Measurements from ENCODE around the gene TTBK1.

Gene TTBK1

GRCh38 chr6:43277306-43277642 lies 34.0 kb downstream of the TTBK1 start:
- Mint-ChIP-seq H3K27ac (no peak overlapping the region), H3K9me3 (no peaks in the 10 kb centered on the region), H3K4me3 (no peak overlapping the region), H3K27me3 (ENCODE audit: low read depth) (peaks cover 63% of the 10 kb centered on the region), H3K36me3 (ENCODE audit: low read depth) (no peaks in the 10 kb centered on the region), H3K4me1 (ENCODE audit: low read depth) (peaks cover 13% of the 10 kb centered on the region)
- DNase-seq (ENCODE audit: low spot score): no peak

- no peaks in the 10 kb centered on the region for H3K9me3 Mint-ChIP-seq
- H3K4me3 Mint-ChIP-seq: no peak overlapping the region
- peaks cover 13% of the 10 kb centered on the region for H3K4me1 Mint-ChIP-seq (ENCODE audit: low read depth)
- no peaks in the 10 kb centered on the region for H3K36me3 Mint-ChIP-seq (ENCODE audit: low read depth)
- DNase-seq (ENCODE audit: low spot score): no peak
- peaks cover 64% of the 10 kb centered on the region for H3K27me3 Mint-ChIP-seq (ENCODE audit: low read depth)
- H3K27ac Mint-ChIP-seq: no peak overlapping the region
These were observed 34.6 kb downstream of the TTBK1 start for GRCh38 chr6:43277643-43278523.

GRCh38 chr6:43278524-43279078 lies 35.3 kb downstream of the TTBK1 start:
- no peak for DNase-seq (ENCODE audit: low spot score)
- Mint-ChIP-seq H3K4me1 (ENCODE audit: low read depth) (peaks cover 11% of the 10 kb centered on the region), H3K4me3 (no peak overlapping the region), H3K27ac (no peak overlapping the region), H3K9me3 (no peaks in the 10 kb centered on the region), H3K27me3 (ENCODE audit: low read depth) (peaks cover 58% of the 10 kb centered on the region), H3K36me3 (ENCODE audit: low read depth) (no peaks in the 10 kb centered on the region)

GRCh38 chr6:43280234-43280633 lies 37.0 kb downstream of the TTBK1 start:
- Mint-ChIP-seq H3K27me3 (ENCODE audit: low read depth) (peaks cover 47% of the 10 kb centered on the region), H3K9me3 (no peaks in the 10 kb centered on the region), H3K36me3 (ENCODE audit: low read depth) (no peaks in the 10 kb centered on the region), H3K4me1 (ENCODE audit: low read depth) (peaks cover 7% of the 10 kb centered on the region), H3K27ac (no peak overlapping the region), H3K4me3 (no peak overlapping the region)
- no peak for DNase-seq (ENCODE audit: low spot score)

GRCh38 chr6:43282060-43282459 lies 38.8 kb downstream of the TTBK1 start:
- Mint-ChIP-seq H3K27ac (no peak overlapping the region), H3K4me3 (no peak overlapping the region), H3K9me3 (no peaks in the 10 kb centered on the region), H3K36me3 (ENCODE audit: low read depth) (no peaks in the 10 kb centered on the region), H3K27me3 (ENCODE audit: low read depth) (peaks cover 49% of the 10 kb centered on the region), H3K4me1 (ENCODE audit: low read depth) (peaks cover 2% of the 10 kb centered on the region)
- no peak for DNase-seq (ENCODE audit: low spot score)

- peaks cover 47% of the 10 kb centered on the region for H3K27me3 Mint-ChIP-seq (ENCODE audit: low read depth)
- H3K4me3 Mint-ChIP-seq: no peak overlapping the region
- no peak for DNase-seq (ENCODE audit: low spot score)
- H3K9me3 Mint-ChIP-seq: no peaks in the 10 kb centered on the region
- H3K27ac Mint-ChIP-seq: no peak overlapping the region
- H3K4me1 Mint-ChIP-seq (ENCODE audit: low read depth): peaks cover 2% of the 10 kb centered on the region
- H3K36me3 Mint-ChIP-seq (ENCODE audit: low read depth): no peaks in the 10 kb centered on the region
These were observed 39.6 kb downstream of the TTBK1 start for GRCh38 chr6:43282636-43283513.

- peaks cover 42% of the 10 kb centered on the region for H3K27me3 Mint-ChIP-seq (ENCODE audit: low read depth)
- no peak for DNase-seq (ENCODE audit: low spot score)
- no peaks in the 10 kb centered on the region for H3K36me3 Mint-ChIP-seq (ENCODE audit: low read depth)
- H3K9me3 Mint-ChIP-seq: no peaks in the 10 kb centered on the region
- peaks cover under 1% of the 10 kb centered on the region for H3K4me1 Mint-ChIP-seq (ENCODE audit: low read depth)
- H3K27ac Mint-ChIP-seq: no peak overlapping the region
- no peak overlapping the region for H3K4me3 Mint-ChIP-seq
These were observed 40.2 kb downstream of the TTBK1 start for GRCh38 chr6:43283514-43283901.

GRCh38 chr6:43283905-43284304 lies 40.6 kb downstream of the TTBK1 start:
- H3K27ac Mint-ChIP-seq: no peak overlapping the region
- H3K9me3 Mint-ChIP-seq: no peaks in the 10 kb centered on the region
- peaks cover 43% of the 10 kb centered on the region for H3K27me3 Mint-ChIP-seq (ENCODE audit: low read depth)
- H3K4me3 Mint-ChIP-seq: no peak overlapping the region
- H3K36me3 Mint-ChIP-seq (ENCODE audit: low read depth): no peaks in the 10 kb centered on the region
- no peaks in the 10 kb centered on the region for H3K4me1 Mint-ChIP-seq (ENCODE audit: low read depth)
- DNase-seq (ENCODE audit: low spot score): no peak

- no peak overlapping the region for H3K4me3 Mint-ChIP-seq
- no peak for DNase-seq (ENCODE audit: low spot score)
- no peaks in the 10 kb centered on the region for H3K36me3 Mint-ChIP-seq (ENCODE audit: low read depth)
- H3K27me3 Mint-ChIP-seq (ENCODE audit: low read depth): peaks cover 43% of the 10 kb centered on the region
- no peaks in the 10 kb centered on the region for H3K4me1 Mint-ChIP-seq (ENCODE audit: low read depth)
- no peak overlapping the region for H3K27ac Mint-ChIP-seq
- H3K9me3 Mint-ChIP-seq: no peaks in the 10 kb centered on the region
These were observed 41.9 kb downstream of the TTBK1 start for GRCh38 chr6:43284991-43285781.

GRCh38 chr6:43285832-43286231 lies 42.6 kb downstream of the TTBK1 start:
- no peaks in the 10 kb centered on the region for H3K9me3 Mint-ChIP-seq
- no peaks in the 10 kb centered on the region for H3K36me3 Mint-ChIP-seq (ENCODE audit: low read depth)
- no peak overlapping the region for H3K4me3 Mint-ChIP-seq
- H3K27ac Mint-ChIP-seq: no peak overlapping the region
- DNase-seq (ENCODE audit: low spot score): no peak
- H3K27me3 Mint-ChIP-seq (ENCODE audit: low read depth): peaks cover 42% of the 10 kb centered on the region
- H3K4me1 Mint-ChIP-seq (ENCODE audit: low read depth): no peaks in the 10 kb centered on the region

GRCh38 chr6:43286456-43286979 lies 43.2 kb downstream of the TTBK1 start:
- Mint-ChIP-seq H3K9me3 (no peaks in the 10 kb centered on the region), H3K4me3 (no peak overlapping the region), H3K27ac (no peak overlapping the region), H3K4me1 (ENCODE audit: low read depth) (no peaks in the 10 kb centered on the region), H3K27me3 (ENCODE audit: low read depth) (peaks cover 40% of the 10 kb centered on the region), H3K36me3 (ENCODE audit: low read depth) (no peaks in the 10 kb centered on the region)
- DNase-seq (ENCODE audit: low spot score): no peak

- H3K4me1 Mint-ChIP-seq (ENCODE audit: low read depth): no peaks in the 10 kb centered on the region
- no peaks in the 10 kb centered on the region for H3K36me3 Mint-ChIP-seq (ENCODE audit: low read depth)
- no peaks in the 10 kb centered on the region for H3K9me3 Mint-ChIP-seq
- H3K27me3 Mint-ChIP-seq (ENCODE audit: low read depth): peaks cover 36% of the 10 kb centered on the region
- H3K4me3 Mint-ChIP-seq: no peak overlapping the region
- no peak for DNase-seq (ENCODE audit: low spot score)
- H3K27ac Mint-ChIP-seq: no peak overlapping the region
These were observed 43.9 kb downstream of the TTBK1 start for GRCh38 chr6:43286980-43287716.

Data from T-helper 2 cell treated with Interferon-gamma antibody and Interleukin-4, amounts not matched to agents 5 μg/mL and 100 μg/mL, for 36 hours (primary cell).